Measurements from ENCODE around the gene TLDC2.

GRCh38 chr20:36872852-36873251, 3.1 kb upstream of the TLDC2 start:
- no peak for TF ChIP-seq ZNF512 (CRISPR knock-in tag; IDR thresholded peaks at IDR 0.05; ENCODE audit: borderline replicate concordance)
- TF ChIP-seq CTCF (IDR thresholded peaks at IDR 0.05) = no peak
- TF ChIP-seq ERG (CRISPR knock-in tag; IDR thresholded peaks at IDR 0.05) = no peak
- TF ChIP-seq USF1 (CRISPR knock-in tag; IDR thresholded peaks at IDR 0.05) = no peak
- TF ChIP-seq ETV6 (CRISPR knock-in tag; IDR thresholded peaks at IDR 0.05) = no peak
- TF ChIP-seq CREM (CRISPR knock-in tag; IDR thresholded peaks at IDR 0.05) = no peak
- TF ChIP-seq AFF4 (CRISPR knock-in tag; IDR thresholded peaks at IDR 0.05; ENCODE audit: borderline replicate concordance) = no peak
- no peak for TF ChIP-seq FOXJ3 (CRISPR knock-in tag; IDR thresholded peaks at IDR 0.05; ENCODE audit: borderline replicate concordance)
- no peak for TF ChIP-seq ZBTB21 (CRISPR knock-in tag; IDR thresholded peaks at IDR 0.05; ENCODE audit: borderline replicate concordance)
- no peak for TF ChIP-seq JUN (CRISPR knock-in tag; IDR thresholded peaks at IDR 0.05)
- TF ChIP-seq MAX (CRISPR knock-in tag; IDR thresholded peaks at IDR 0.05) = no peak
- TF ChIP-seq RELA (CRISPR knock-in tag; IDR thresholded peaks at IDR 0.05; ENCODE audit: borderline replicate concordance) = no peak
- TF ChIP-seq ZNF416 (CRISPR knock-in tag; IDR thresholded peaks at IDR 0.05) = no peak
- no peak for TF ChIP-seq NFYB (CRISPR knock-in tag; conservative IDR thresholded peaks at IDR 0.05; ENCODE audit: low read depth)

Data from WTC11 (cell line).